ENCODE data around the gene MBP.

Gene MBP

GRCh38 chr18:77131652-77132368, 773 bp downstream of the MBP start:
- no peak for DNase-seq

- DNase-seq, result no peak
Observed at GRCh38 chr18:77131100-77131651, 1.4 kb downstream of the MBP start.

GRCh38 chr18:77130229-77131099, 2.1 kb downstream of the MBP start:
- DNase-seq, result no peak

GRCh38 chr18:77129150-77129551, 3.4 kb downstream of the MBP start:
- DNase-seq, result no peak

GRCh38 chr18:77127769-77128671, 4.6 kb downstream of the MBP start:
- DNase-seq, result peak; percentile 98

GRCh38 chr18:77124452-77124922, 8.1 kb downstream of the MBP start:
- DNase-seq, result peak; percentile 17

- DNase-seq, result no peak
Observed at GRCh38 chr18:77123320-77124231, 9.0 kb downstream of the MBP start.

- no peak for DNase-seq
Observed at GRCh38 chr18:77121523-77121922, 11.1 kb downstream of the MBP start.

GRCh38 chr18:77119851-77120491, 12.6 kb downstream of the MBP start:
- no peak for DNase-seq

- DNase-seq, result no peak
Observed at GRCh38 chr18:77119101-77119850, 13.3 kb downstream of the MBP start.

- DNase-seq, result no peak
Observed at GRCh38 chr18:77118256-77119090, 14.1 kb downstream of the MBP start.

GRCh38 chr18:77116201-77117080, 16.1 kb downstream of the MBP start:
- DNase-seq, result no peak

- DNase-seq, result no peak
Observed at GRCh38 chr18:77115192-77115953, 17.2 kb downstream of the MBP start.

GRCh38 chr18:77114415-77115191, 18.0 kb downstream of the MBP start:
- DNase-seq, result peak; percentile 83

GRCh38 chr18:77114152-77114414, 18.5 kb downstream of the MBP start:
- no peak for DNase-seq

GRCh38 chr18:77113361-77114151, 19.0 kb downstream of the MBP start:
- no peak for DNase-seq
